Measurements from ENCODE around the gene PIGN.

GRCh38 chr18:61993831-61994230 lies 193.0 kb downstream of the PIGN start:
- no peak for TF ChIP-seq CTCF (IDR thresholded peaks at IDR 0.05)
- TF ChIP-seq EP300 (IDR thresholded peaks at IDR 0.05): no peak
- no peak for TF ChIP-seq POLR2A (IDR thresholded peaks at IDR 0.05)
- TF ChIP-seq POLR2AphosphoS5 (IDR thresholded peaks at IDR 0.05): no peak
